Hematopoietic multipotent progenitor cell (in vitro differentiated cells): ENCODE data around the gene RRM1. TPM values are rescaled to one million over a fixed set of nuclear protein-coding genes. Genes with fewer than 3 reads are reported as not detected.
A peak's percentile ranks its signal among the peaks of the same experiment; 100 is the strongest.
"Not testable (repeated sequence)": the region's sequence is repeated elsewhere in the genome, so short reads cannot be mapped to it uniquely, and the experiment has no call there.

Source experiments
- DNase-seq, 3 donors: peaks; one replicate each; pipeline ENCODE4 v3.0.0-alpha.2; 2011 to 2015; ENCODE audit warnings: low read depth in 2 of 3, low spot score in 2 of 3
- total RNA-seq: library from RNA; depleted of rRNA; stranded (reverse); fragments of >200 nt; gene quantifications from one replicate; pipeline ENCODE4 v1.2.3, GENCODE V29; 2012

Gene RRM1
- total RNA-seq, 1 donor = 35.3 TPM

DNA sequence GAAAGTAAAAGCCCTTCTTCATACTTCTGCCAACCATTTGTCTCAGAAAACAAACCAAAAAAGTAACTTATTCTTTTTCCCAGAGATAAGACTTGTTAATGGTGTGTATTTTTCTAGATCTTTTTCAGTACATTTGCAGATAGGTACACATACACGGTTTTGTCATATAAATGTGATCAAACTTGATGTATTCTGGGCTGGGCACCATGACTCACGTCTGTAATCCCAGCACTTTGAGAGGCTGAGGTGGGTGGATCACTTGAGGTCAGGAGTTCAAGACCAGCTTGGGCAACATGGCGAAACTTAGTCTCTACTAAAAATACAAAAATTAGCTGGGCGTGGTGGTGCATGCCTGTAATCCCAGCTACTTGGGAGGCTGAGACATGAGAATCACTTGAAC, 35.6 kb downstream of the RRM1 start:
- not testable (repeated sequence) for DNase-seq

DNA sequence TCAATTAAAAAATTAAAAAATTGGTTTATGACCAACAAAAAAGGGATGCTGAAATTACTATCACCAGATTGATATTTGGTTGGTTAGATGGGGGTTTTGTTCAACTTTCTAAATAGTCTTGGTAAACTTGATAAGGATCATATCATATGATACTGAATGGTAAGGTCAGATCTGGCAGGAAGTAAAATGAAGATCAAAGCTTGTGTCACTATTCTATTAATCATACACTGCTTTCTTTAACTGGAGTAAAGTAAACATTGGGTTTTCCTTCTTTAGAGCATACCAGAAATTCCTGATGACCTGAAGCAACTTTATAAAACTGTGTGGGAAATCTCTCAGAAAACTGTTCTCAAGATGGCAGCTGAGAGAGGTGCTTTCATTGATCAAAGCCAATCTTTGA, 40.2 kb downstream of the RRM1 start:
- DNase-seq = no peak

DNA sequence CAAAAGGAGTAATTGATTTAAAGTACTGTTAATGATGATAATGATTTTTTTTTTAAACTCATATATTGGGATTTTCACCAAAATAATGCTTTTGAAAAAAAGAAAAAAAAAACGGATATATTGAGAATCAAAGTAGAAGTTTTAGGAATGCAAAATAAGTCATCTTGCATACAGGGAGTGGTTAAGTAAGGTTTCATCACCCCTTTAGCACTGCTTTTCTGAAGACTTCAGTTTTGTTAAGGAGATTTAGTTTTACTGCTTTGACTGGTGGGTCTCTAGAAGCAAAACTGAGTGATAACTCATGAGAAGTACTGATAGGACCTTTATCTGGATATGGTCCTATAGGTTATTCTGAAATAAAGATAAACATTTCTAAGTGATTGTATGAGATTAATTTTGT, 43.9 kb downstream of the RRM1 start:
- no peak for DNase-seq

DNA sequence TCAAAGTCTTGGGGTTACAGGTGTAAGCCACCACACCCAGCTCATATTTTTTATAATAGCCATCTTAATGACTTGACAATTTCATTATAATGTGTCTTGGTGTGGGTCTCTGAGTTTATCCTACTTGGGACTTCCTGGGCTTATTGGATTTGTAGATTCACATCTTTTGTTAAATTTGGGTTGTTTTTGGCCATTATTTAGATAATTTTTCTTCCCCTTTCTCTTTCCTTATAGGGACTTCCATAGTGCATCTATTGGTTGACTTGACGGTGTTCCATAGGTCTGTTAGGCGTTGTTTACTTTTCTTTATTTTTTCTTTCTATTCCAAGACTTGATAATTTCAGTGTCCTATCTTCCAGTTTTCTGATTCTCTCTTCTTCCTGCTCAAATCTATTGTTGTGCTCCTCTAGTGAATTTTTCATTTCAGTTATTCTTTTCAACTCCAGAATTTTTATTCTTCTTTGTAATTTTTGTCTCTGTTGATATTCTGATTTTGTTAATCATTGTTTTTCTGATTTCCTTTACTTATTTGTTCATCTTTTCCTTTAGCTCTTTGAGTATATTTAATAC, 45.6 kb downstream of the RRM1 start:
- peak in 1 of 3 donors; percentile 33 for DNase-seq

DNA sequence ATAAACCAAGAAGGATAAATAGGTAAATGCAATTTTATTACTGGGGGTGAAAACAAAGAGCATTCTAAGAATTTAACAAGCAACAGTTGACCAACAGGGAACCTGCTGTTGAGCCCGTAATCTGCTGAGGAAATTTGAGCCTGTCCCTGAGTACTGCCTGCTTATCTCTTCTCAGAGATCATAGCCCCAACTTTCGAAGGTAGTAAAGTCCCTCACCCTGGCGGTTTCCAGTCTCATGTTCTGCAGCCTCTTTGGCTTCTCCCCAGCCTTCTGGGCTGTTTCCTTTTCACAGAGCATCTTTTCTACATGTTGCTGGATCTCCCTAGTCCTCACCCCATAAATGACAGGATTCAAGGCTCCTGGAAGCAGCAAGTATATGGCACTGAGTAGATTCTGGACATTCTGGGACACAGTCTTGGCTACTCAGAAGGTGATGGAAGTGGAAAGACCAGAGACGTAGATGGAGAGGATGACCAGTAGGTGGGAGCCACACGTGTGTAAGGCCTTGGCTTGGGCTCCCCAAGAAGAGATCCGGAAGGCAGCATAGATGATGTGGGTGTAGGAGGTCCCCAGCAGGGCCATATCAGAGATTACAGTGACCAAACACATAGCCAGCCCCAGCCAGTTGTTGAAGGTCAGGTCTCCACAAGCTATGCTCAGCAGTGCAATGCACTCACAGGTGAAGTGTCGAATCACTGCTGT, 51.6 kb downstream of the RRM1 start:
- DNase-seq = peak in 2 of 3 donors; percentile 17 to 58

DNA sequence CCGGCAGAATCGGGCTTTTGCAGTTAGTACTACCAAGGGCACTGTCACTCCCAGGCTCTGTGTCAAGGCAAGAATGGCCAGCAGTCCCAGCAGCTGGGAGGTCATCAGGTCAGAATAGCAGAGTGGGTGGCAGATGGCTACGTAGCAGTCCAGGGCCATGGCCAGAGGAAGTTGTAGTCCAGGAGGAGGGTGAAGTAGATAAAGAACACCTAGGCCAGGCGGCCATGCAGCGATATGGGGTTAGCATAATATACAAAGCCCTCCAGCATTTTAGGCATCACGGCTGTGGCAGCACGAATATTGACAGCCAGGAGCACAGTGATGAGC, 52.1 kb downstream of the RRM1 start:
- no peak for DNase-seq

DNA sequence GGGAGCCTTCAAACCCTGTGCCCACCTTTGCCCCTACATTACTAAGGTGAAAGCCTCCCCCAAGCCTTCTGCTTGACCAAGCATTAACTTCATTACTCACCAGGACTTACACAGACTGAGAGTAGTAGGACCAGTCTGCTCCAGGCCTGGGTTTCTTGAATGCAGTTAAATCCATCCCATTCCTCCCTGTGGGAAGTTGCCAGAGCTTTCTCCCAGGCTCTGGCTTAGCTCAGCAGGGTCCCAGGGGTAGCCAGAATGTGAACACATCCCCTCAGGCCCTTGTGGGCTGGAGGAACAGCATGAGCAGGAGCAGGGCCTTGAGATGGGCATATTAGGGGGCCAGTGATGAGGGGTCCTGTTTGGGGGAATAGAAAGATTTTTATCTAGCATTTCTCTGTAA, 59.9 kb downstream of the RRM1 start:
- DNase-seq = no peak

DNA sequence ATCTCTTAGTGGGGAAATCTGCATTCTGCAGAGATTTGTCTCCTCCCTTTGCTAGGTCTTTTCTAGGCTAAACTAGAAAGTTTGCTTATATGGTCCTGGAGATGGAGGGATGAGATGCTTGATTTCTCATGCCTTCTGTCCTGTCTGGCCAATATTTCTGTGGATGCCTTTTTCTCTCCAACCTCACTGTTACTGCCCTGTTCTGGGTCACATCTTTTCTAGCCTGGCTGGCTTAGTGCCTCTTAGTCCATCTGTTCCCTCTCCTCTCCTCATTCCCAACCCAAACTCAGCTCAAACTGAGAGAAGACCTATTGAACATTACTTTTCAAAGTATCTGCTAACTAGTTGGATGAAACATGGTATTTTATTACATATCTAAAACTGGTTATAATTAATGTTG, 62.0 kb downstream of the RRM1 start:
- no peak for DNase-seq

DNA sequence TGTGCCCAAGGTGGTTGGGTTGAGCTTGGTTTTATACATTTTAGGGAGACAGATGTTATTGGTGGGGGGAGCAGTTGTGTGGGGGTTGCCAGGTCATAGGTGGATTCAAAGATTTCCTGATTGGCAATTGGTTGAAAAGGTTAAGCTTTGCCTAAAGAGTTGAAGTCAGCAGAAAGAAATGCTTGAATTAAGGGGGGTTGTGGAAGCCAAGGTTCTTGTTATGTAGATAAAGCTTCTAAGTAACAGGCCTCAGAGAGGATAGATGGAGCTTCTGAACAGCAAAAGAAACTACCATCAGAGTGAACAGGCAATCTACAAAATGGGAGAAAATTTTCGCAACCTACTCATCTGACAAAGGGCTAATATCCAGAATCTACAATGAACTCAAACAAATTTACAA, 64.2 kb downstream of the RRM1 start:
- DNase-seq = not testable (repeated sequence)

DNA sequence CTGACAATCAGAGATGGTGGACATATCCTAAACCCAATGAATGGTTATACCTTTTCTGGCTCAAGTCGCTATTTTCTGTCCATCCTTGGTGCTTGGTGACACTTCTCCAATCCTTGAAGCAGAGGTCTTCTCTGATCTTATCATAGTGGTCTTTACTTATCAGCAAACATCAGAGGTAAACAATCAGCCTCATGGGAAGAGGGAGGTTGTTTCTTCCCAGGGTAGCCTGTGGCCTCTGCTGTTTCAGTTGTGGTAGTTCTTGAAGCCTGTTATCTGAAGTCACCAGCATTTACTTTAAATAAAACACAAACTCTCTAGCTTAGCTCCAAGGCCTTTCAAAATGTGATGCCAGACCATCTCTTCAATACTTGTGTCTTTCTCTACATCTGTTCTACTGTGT, 66.7 kb downstream of the RRM1 start:
- DNase-seq = no peak

DNA sequence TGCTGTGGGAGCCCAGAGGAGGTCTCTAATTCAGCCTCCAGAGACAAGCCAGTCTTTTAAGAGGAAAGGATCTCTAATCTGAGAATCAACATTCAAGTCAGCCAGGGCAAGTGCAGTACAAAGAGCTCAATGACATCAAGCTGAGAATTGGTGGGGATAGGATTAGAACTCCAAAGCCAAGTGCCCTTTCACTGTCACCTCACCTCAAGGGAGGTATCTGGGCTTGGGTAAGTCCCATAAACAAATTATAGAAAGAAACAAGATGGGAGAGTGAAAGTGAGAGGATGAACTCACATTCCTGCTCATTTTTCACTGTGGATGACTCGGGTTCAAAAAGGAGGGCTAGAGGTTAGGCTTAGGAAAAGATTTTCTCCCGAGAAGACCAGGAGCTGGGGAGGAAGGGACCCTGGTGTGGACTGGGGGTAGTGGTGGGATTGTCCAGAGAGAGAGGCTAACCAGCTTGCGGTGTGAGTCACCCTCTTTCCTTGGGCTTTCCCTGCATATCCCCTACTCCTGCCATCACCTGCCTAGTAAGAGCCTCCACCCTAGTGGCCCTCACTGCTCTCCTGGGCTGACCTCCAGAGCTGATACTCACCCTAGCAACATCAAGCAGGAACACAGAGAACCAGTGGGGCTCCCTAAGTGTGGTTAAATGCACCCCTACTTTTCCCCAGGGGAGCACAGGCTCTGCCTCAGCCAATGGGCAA, 70.4 kb downstream of the RRM1 start:
- DNase-seq = no peak

DNA sequence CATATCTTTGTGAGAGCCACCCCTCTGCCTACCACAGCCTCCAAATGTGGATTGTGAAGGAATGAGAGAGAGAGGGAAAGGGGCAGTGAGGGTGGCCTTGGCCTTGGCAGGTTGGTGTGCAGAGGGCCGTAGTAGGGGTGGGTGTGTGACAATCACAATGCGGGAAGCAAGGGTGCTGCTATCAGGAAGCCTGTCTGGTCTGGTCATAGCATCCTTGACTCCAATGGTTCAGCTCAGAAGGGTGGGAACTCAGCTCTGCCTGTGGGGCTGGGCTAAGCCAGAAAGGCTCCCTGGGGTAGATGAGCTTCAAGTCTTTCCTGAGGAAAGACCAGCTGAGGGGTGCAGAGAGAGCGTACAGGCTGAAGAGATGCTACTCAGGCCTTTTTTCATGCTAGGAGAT, 72.7 kb downstream of the RRM1 start:
- no peak for DNase-seq

DNA sequence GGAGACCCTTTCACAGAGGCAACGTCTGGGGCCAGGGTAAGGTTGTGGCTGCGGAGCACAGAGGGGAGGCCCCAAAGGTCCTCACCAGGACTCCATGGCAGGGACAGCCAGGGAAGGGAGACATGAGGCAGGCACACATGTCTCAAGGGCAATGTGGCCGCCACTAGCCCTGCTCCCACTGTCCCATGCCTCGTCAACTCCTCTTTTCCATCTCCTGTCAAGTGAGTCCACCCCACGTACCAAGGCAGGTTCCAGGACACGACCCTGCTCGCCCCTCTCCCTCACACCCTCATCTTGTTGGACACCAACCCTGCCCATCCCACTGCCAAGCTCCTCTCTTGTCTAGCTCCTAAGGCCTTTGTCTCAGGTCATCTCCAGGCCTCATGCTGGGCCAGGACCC, 73.2 kb downstream of the RRM1 start:
- no peak for DNase-seq

DNA sequence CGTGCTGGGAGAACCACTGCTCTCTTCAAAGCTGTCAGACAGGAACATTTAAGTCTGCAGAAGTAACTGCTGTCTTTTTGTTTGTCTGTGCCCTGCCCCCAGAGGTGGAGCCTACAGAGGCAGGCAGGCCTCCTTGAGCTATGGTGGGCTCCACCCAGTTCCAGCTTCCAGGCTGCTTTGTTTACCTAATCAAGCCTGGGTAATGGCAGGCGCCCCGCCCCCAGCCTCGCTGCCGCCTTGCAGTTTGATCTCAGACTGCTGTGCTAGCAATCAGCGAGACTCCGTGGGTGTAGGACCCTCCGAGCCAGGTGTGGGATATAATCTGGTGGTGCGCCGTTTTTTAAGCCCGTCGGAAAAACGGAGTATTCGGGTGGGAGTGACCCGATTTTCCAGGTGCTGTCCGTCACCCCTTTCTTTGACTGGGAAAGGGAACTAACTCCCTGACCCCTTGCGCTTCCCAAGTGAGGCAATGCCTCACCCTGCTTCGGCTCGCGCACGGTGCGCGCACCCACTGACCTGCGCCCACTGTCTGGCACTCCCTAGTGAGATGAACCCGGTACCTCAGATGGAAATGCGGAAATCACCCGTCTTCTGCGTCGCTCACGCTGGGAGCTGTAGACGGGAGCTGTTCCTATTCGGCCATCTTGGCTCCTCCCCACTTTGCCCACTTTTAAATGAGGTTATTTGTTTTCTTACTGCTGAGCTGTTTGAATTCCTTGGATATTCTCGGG, 81.2 kb downstream of the RRM1 start:
- DNase-seq = not testable (repeated sequence)

DNA sequence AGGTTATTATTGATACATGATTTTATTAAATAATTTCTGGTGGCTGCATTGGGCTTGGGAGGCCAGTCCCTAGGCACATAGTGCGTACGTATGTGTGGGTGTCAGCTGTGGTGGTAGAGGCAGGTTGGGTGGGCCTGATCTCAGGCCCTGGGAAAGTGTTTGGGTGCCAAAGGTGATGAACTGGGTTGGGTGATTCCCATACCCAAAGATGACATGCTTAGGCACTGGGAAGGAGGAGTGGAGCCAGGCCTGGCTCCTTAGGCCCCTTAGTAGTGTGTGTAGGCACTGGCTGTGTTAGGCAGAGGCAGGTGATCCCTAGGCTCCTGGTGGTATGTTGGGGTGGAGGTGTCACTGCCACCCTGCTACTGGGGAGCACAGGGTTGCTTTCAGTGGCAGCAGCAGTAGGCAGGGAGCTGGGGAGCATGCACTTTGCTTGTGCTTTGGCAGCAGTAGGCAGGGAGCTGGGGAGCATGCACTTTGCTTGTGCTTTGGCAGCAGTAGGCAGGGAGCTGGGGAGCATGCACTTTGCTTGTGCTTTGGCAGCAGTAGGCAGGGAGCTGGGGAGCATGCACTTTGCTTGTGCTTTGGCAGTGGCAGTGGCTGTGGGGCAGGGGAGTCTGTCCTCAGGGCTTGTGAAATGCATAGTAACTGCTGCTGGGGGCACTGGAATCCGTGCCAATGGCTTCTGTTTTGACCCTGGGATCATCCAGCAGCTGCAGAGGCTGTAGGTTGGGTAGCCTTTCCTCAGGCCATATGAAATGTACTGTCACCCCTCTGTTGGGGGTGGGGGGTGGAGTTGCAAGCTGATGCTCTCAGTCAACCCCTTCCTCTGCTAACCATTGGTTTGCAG, 84.4 kb downstream of the RRM1 start:
- DNase-seq = no peak

DNA sequence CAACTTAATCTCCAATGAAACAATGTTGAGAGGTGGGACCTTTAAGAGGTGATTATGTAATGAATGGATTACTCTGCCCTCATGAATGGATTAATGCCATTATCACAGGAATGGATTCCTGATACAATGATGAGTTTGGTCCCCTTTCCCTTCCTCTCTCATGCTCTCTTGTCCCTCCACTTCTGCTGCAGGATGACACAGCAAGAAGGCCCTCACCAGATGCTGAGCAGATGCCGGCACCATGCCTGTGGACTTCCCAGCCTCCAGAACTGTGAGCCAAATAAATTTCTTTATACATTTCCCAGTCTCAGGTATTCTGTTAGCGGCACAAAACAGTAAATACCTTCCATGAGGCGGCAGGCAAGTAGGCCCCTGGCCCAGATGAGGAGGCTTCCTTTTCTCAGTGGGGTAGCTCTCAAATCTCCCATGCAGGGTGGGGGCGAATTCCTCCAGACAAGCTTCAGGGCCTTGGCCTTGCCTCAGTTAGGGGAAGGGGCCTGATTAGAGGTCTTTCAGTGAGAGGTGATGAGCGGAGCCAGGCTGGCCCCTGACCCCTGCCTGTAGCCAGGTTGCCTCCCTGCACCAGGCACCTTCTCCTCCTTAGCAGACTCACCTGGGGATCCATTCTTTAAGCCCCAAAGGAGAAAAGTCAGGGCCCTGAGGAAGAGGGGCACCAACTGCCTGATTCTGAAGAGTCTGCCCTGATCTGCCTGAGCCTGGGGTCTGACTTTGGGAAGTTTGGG, 86.0 kb downstream of the RRM1 start:
- DNase-seq = no peak

DNA sequence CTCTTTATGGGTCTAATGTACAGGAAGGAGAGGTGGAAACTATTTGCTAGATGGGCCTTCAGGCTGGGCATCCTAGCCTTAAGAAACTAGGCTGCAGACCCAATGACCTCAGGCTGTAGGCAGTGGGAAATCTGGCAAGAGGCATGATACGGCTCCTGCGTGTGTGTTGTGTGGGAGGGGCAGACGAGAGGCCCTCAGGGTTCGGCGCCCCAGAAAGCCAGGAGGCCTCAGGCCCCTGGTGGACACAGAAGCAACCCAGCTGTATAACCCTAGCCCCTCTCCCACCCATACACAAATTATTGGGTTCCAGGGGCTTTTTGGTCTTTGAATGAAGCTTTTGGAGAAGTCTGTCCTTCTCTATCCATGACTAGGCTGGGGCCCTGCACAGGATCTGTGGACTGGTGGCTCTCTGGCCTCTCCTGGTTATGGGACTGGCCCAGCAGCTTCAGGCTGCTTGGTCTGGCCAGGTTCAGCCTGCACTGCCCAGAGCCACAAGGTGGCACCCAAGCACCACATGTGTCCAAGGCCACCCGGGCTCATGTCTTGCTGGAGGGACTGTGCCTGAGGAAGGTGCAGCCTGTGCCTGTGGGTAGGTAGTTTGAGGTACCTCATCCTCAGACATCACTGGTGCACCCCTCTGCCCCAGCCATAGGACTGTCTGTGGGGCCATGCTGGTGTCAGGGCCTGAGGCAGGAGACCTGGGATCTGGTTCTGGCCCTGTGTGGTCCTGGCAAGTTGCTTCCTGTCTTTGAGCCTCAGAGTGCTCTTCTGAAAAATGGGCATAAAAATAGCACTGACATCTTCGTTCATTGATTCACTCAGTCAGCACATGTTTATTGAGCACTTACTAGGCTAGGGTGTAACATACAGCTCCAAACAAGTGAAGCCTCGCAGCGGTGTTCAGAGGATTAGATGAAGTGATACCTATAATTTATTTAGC, 87.5 kb downstream of the RRM1 start:
- peak in 2 of 3 donors; percentile 58 to 77 for DNase-seq

DNA sequence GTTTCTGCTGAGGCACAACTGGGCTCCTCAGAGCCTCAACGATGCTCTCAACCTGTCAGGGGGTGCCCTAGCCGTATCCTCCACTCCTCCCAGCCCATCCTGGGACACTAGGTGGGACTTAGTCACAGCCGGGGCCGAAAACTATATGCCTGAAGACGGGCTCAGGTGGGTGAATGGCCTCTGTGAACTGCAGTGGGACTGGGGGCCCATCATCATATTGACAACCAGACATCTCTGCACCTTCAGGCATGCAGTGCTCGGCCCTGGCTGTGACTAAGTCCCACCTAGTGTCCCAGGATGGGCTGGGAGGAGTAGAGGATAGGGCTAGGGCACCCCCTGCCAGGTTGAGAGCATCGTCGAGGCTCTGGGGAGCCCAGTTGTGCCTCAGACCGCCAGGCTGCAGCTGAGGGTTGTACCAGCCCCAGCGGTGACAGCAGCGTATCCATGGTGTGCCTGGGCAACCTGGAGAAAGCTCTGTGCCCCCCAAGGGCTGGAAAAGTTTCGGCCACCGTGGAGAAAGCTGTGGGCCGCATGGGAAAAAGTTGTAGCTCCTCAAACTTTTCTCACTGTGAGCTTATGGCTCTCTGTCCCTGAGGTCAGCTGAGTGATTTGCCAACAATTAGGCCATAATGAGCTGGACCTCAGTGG, 88.9 kb downstream of the RRM1 start:
- no peak for DNase-seq
